AG04450 (cell line): ENCODE measurements around the gene CHAC1. TPM values are rescaled to one million over a fixed set of nuclear protein-coding genes. Genes with fewer than 3 reads are reported as not detected.
"Not testable (repeated sequence)": the region's sequence is repeated elsewhere in the genome, so short reads cannot be mapped to it uniquely, and the experiment has no call there.

Experiments used
- CTCF ChIA-PET: fragments of 300-600, 350-600 bp; formaldehyde crosslinking; extraction: SDS; loops from one replicate; lab custom pipeline; 2022; ENCODE audit warnings: antibody characterized with exemption, inconsistent platforms; lab: Charles Lee
- POLR2A ChIA-PET: fragments of 350-600 bp; formaldehyde crosslinking; extraction: SDS; loops from one replicate; lab custom pipeline; 2021; ENCODE audit warnings: antibody characterized with exemption, inconsistent platforms; lab: Yijun Ruan, JAX
- DNase-seq: peaks from one replicate; pipeline ENCODE4 v3.0.0-alpha.2; 2011; ENCODE audit warnings: low read depth, low spot score
- H3K27ac ChIP-seq: one replicate; pipeline ENCODE4 v1.5.1; 2012; ENCODE audit warnings: low read depth, low read length, control low read depth
- H3K27me3 ChIP-seq: one replicate; pipeline ENCODE4 v1.6.0; 2012; ENCODE audit warnings: low read length; ENCODE audit not compliant: control insufficient read depth, insufficient read depth
- H3K4me3 ChIP-seq: 2 replicates; pipeline ENCODE4 v1.5.1; 2011; ENCODE audit warnings: mild to moderate bottlenecking, low read depth, low read length, control low read depth
- H3K9me3 ChIP-seq: 2 replicates; pipeline ENCODE4 v1.5.1; 2012; ENCODE audit warnings: low read length; ENCODE audit not compliant: control insufficient read depth, insufficient read depth
- CTCF ChIP-seq: IDR thresholded peaks from 2 replicates; pipeline ENCODE4 v1.5.1; 2011; ENCODE audit warnings: low read depth, low read length, control low read depth, inconsistent platforms
- polyA plus RNA-seq: library from polyadenylated mRNA; depleted of rRNA; stranded (reverse); fragments of >200 nt; gene quantifications from 2 replicates; pipeline ENCODE4 v1.2.3, GENCODE V29; 2011

The CHAC1 gene
- polyA plus RNA-seq, 1 experiment: 106 TPM

- H3K4me3 ChIP-seq: peak overlapping the region; percentile 95
- DNase-seq: no peak
- no peaks in the 10 kb centered on the region; the same call in 1 of the 2 replicates for H3K9me3 ChIP-seq
- POLR2A ChIA-PET: interaction anchor here (0.6 to 2.8 kb wide), 13 partner anchors 10 to 785 kb away, joined by 3 to 29 read pairs (median 4); partner anchors contain the start of genes DLL4 and INO80
- CTCF ChIA-PET: interaction anchor here (2.6 kb wide), 1 partner anchor 10 kb away, joined by 22 read pairs; no protein-coding TSS in a partner anchor
- peak overlapping the region; percentile 96 for H3K27ac ChIP-seq
- no peak for TF ChIP-seq CTCF
- no peaks in the 10 kb centered on the region for H3K27me3 ChIP-seq
Observed at GRCh38 chr15:40952301-40952900, 870 bp upstream of the CHAC1 start.

GRCh38 chr15:40953713-40954074, 423 bp downstream of the CHAC1 start:
- POLR2A ChIA-PET: interaction anchor here (0.5 to 2.8 kb wide), 16 partner anchors 12 to 163 kb away, joined by 3 to 29 read pairs (median 4); partner anchors contain the start of genes DLL4, INO80 and VPS18
- TF ChIP-seq CTCF: no peak
- no peaks in the 10 kb centered on the region; the same call in 1 of the 2 replicates for H3K9me3 ChIP-seq
- CTCF ChIA-PET: interaction anchor here (1.5 to 2.6 kb wide), 2 partner anchors 12 to 13 kb away, joined by 5 to 22 read pairs; no protein-coding TSS in a partner anchor
- no peaks in the 10 kb centered on the region for H3K27me3 ChIP-seq
- DNase-seq: no peak
- peak overlapping the region; percentile 95 for H3K4me3 ChIP-seq
- peak overlapping the region; percentile 68 for H3K27ac ChIP-seq

GRCh38 chr15:40954158-40954848, 1.0 kb downstream of the CHAC1 start:
- POLR2A ChIA-PET: interaction anchor here (0.8 to 2.8 kb wide), 5 partner anchors 16 to 62 kb away, joined by 3 to 14 read pairs (median 4); partner anchors contain the start of genes DLL4 and VPS18
- H3K27ac ChIP-seq, H3K9me3 ChIP-seq, H3K27me3 ChIP-seq, DNase-seq: not testable (repeated sequence)
- CTCF ChIA-PET: interaction anchor here (1.1 to 1.5 kb wide), 2 partner anchors 13 to 68 kb away, joined by 3 to 5 read pairs; no protein-coding TSS in a partner anchor
- H3K4me3 ChIP-seq: peak overlapping the region; percentile 95

GRCh38 chr15:40955141-40955903, 2.1 kb downstream of the CHAC1 start:
- H3K27me3 ChIP-seq: no peaks in the 10 kb centered on the region
- H3K4me3 ChIP-seq: peak overlapping the region; percentile 95
- TF ChIP-seq CTCF: no peak
- no peak for DNase-seq
- peak overlapping the region; percentile 31 for H3K27ac ChIP-seq
- CTCF ChIA-PET: interaction anchor here (1.1 to 1.5 kb wide), 2 partner anchors 14 to 67 kb away, joined by 3 to 5 read pairs; no protein-coding TSS in a partner anchor
- H3K9me3 ChIP-seq: no peaks in the 10 kb centered on the region; the same call in 1 of the 2 replicates
- POLR2A ChIA-PET: no interaction called here

- H3K27ac ChIP-seq: peak overlapping the region; percentile 31
- H3K27me3 ChIP-seq: no peaks in the 10 kb centered on the region
- ChIA-PET POLR2A (interaction anchor here (0.5 kb wide), 1 partner anchor 28 kb away, joined by 5 read pairs; no protein-coding TSS in a partner anchor), CTCF (no interaction called here)
- TF ChIP-seq CTCF: no peak
- no peaks in the 10 kb centered on the region; the same call in 1 of the 2 replicates for H3K9me3 ChIP-seq
- DNase-seq: no peak
- H3K4me3 ChIP-seq: peak overlapping the region; percentile 95
Observed at GRCh38 chr15:40955930-40956540, 2.8 kb downstream of the CHAC1 start.
